Limb (tissue), 2 donors: ENCODE results near the gene MTX1.
"Not testable (repeated sequence)": the region's sequence is repeated elsewhere in the genome, so short reads cannot be mapped to it uniquely, and the experiment has no call there.

Source experiments
- DNase-seq, 2 donors: peaks; one replicate each; pipeline ENCODE4 v3.0.0-alpha.2; 2016; ENCODE audit errors: extremely low spot score in 2 of 2

The MTX1 gene

GRCh38 chr1:155208541-155209311 is at the start of gene MTX1:
Gene MTX1 (plus strand): TSS chr1:155208695. CDS start chr1:155208805, 110 bp downstream.
- DNase-seq: peak; percentile 91 to 95

GRCh38 chr1:155158991-155159390 is 49.5 kb upstream of the MTX1 start:
- DNase-seq: no peak

GRCh38 chr1:155160128-155160527 is 48.4 kb upstream of the MTX1 start:
- DNase-seq: no peak

GRCh38 chr1:155162631-155163030 is 45.9 kb upstream of the MTX1 start:
- DNase-seq: not testable (repeated sequence)

- not testable (repeated sequence) for DNase-seq
These were observed 44.7 kb upstream of the MTX1 start for GRCh38 chr1:155163785-155164184.

GRCh38 chr1:155164625-155165024 is 43.9 kb upstream of the MTX1 start:
- not testable (repeated sequence) for DNase-seq

- DNase-seq: no peak
These were observed 42.4 kb upstream of the MTX1 start for GRCh38 chr1:155166051-155166470.

GRCh38 chr1:155166471-155167165 is 41.9 kb upstream of the MTX1 start:
- DNase-seq: peak; percentile 21 to 72

GRCh38 chr1:155167166-155168104 is 41.1 kb upstream of the MTX1 start:
- DNase-seq: peak; percentile 85 to 87

- DNase-seq: not testable (repeated sequence)
These were observed 40.4 kb upstream of the MTX1 start for GRCh38 chr1:155168105-155168445.

- DNase-seq: no peak
These were observed 39.9 kb upstream of the MTX1 start for GRCh38 chr1:155168456-155169210.

GRCh38 chr1:155169541-155169940 is 39.0 kb upstream of the MTX1 start:
- DNase-seq: no peak

GRCh38 chr1:155170101-155170785 is 38.3 kb upstream of the MTX1 start:
- no peak for DNase-seq

GRCh38 chr1:155170806-155171205 is 37.7 kb upstream of the MTX1 start:
- no peak for DNase-seq

GRCh38 chr1:155171836-155172731 is 36.4 kb upstream of the MTX1 start:
- no peak for DNase-seq

GRCh38 chr1:155172732-155173477 is 35.6 kb upstream of the MTX1 start, which contains the start of gene KRTCAP2:
Gene KRTCAP2 (minus strand): TSS chr1:155173304. CDS start chr1:155173224, 80 bp downstream.
- DNase-seq: peak; percentile 94 to 98

- peak in 1 of 2 donors; percentile 79 for DNase-seq
These were observed 34.8 kb upstream of the MTX1 start, which contains the start of gene TRIM46 for GRCh38 chr1:155173478-155174323. Gene TRIM46 (plus strand): TSS chr1:155173849. CDS start chr1:155173967, 118 bp downstream.
